ENCODE data around the gene ZNF566.

ZNF566 gene

GRCh38 chr19:36489118-36489919 lies at the start of gene ZNF566:
ZNF566 (minus strand) TSS chr19:36489561; CDS start chr19:36476557, 13,004 bp downstream.
- H3K4me2 ChIP-seq (ENCODE audit: low read length): peak within 1 kb of the TSS; percentile 86
- peaks cover 14% of the 10 kb centered on the region for H3K9me3 ChIP-seq (ENCODE audit: control insufficient read depth, insufficient read depth, low read length)
- peak within 1 kb of the TSS; percentile 99 for H3K4me3 ChIP-seq (ENCODE audit: low read length)
- H3K27ac ChIP-seq (ENCODE audit: low read depth, low read length): peak within 1 kb of the TSS; percentile 74
- no peak for TF ChIP-seq EZH2phosphoT487 (IDR thresholded peaks at IDR 0.05; ENCODE audit: borderline replicate concordance, low read length)
- TF ChIP-seq CTCF (IDR thresholded peaks at IDR 0.05; ENCODE audit: low read depth, low read length, poor library complexity, severe bottlenecking): peak; percentile 0
- no peaks in the 10 kb centered on the region for H3K9me2 ChIP-seq (replicated peaks; ENCODE audit: control insufficient read depth, low read length)
- no peaks in the 10 kb centered on the region for H4K20me1 ChIP-seq (ENCODE audit: control insufficient read depth, insufficient read depth, low read depth, low read length)
- H3K4me1 ChIP-seq (ENCODE audit: control insufficient read depth, low read length): peaks cover 22% of the 10 kb centered on the region
- H3K36me3 ChIP-seq (ENCODE audit: control insufficient read depth, low read length): no peaks in the 10 kb centered on the region; the same call in 1 of the 2 replicates
- no peaks in the 10 kb centered on the region for H3F3A ChIP-seq (ENCODE audit: control insufficient read depth, insufficient read depth)
- H3K79me2 ChIP-seq (ENCODE audit: control insufficient read depth, low read length): peaks cover 5% of the 10 kb centered on the region; the same call in 1 of the 2 replicates
- no peaks in the 10 kb centered on the region for H3K27me3 ChIP-seq (ENCODE audit: control insufficient read depth, low read length)

- peaks cover 19% of the 10 kb centered on the region; the same call in 1 of the 2 replicates for H3K9me3 ChIP-seq (ENCODE audit: control insufficient read depth, insufficient read depth, low read length)
- H3K27me3 ChIP-seq (ENCODE audit: control insufficient read depth, low read length): no peaks in the 10 kb centered on the region
- no peaks in the 10 kb centered on the region for H4K20me1 ChIP-seq (ENCODE audit: control insufficient read depth, insufficient read depth, low read depth, low read length)
- H3K4me2 ChIP-seq (ENCODE audit: low read length): peak overlapping the region; percentile 95
- H3K4me3 ChIP-seq (ENCODE audit: low read length): peak overlapping the region; percentile 96
- H3K27ac ChIP-seq (ENCODE audit: low read depth, low read length): no peak overlapping the region
- H3K4me1 ChIP-seq (ENCODE audit: control insufficient read depth, low read length): peaks cover 18% of the 10 kb centered on the region
- no peaks in the 10 kb centered on the region for H3K9me2 ChIP-seq (replicated peaks; ENCODE audit: control insufficient read depth, low read length)
- H3K36me3 ChIP-seq (ENCODE audit: control insufficient read depth, low read length): peaks cover 9% of the 10 kb centered on the region; the same call in 1 of the 2 replicates
- TF ChIP-seq EZH2phosphoT487 (IDR thresholded peaks at IDR 0.05; ENCODE audit: borderline replicate concordance, low read length) (no peak), CTCF (IDR thresholded peaks at IDR 0.05; ENCODE audit: low read depth, low read length, poor library complexity, severe bottlenecking) (no peak)
- no peaks in the 10 kb centered on the region; the same call in 1 of the 2 replicates for H3K79me2 ChIP-seq (ENCODE audit: control insufficient read depth, low read length)
- H3F3A ChIP-seq (ENCODE audit: control insufficient read depth, insufficient read depth): peaks cover 5% of the 10 kb centered on the region; the same call in 1 of the 2 replicates
These were observed 39.7 kb upstream of the ZNF566 start for GRCh38 chr19:36528921-36529518.

GRCh38 chr19:36528194-36528920 lies 39.0 kb upstream of the ZNF566 start, which contains the start of gene ZNF260:
ZNF260 (minus strand) TSS chr19:36528271; CDS start chr19:36515238, 13,033 bp downstream.
- Histone ChIP-seq H3K9me2 (replicated peaks; ENCODE audit: control insufficient read depth, low read length) (no peaks in the 10 kb centered on the region), H4K20me1 (ENCODE audit: control insufficient read depth, insufficient read depth, low read depth, low read length) (no peaks in the 10 kb centered on the region), H3K27ac (ENCODE audit: low read depth, low read length) (peak within 1 kb of the TSS; percentile 46), H3K4me2 (ENCODE audit: low read length) (peak within 1 kb of the TSS; percentile 95), H3K36me3 (ENCODE audit: control insufficient read depth, low read length) (peaks cover 9% of the 10 kb centered on the region; the same call in 1 of the 2 replicates), H3K9me3 (ENCODE audit: control insufficient read depth, insufficient read depth, low read length) (peaks cover 19% of the 10 kb centered on the region; the same call in 1 of the 2 replicates), H3K27me3 (ENCODE audit: control insufficient read depth, low read length) (no peaks in the 10 kb centered on the region), H3K4me1 (ENCODE audit: control insufficient read depth, low read length) (peaks cover 18% of the 10 kb centered on the region), H3K4me3 (ENCODE audit: low read length) (peak within 1 kb of the TSS; percentile 96), H3K79me2 (ENCODE audit: control insufficient read depth, low read length) (no peaks in the 10 kb centered on the region; the same call in 1 of the 2 replicates), H3F3A (ENCODE audit: control insufficient read depth, insufficient read depth) (peaks cover 5% of the 10 kb centered on the region; the same call in 1 of the 2 replicates)
- TF ChIP-seq CTCF (IDR thresholded peaks at IDR 0.05; ENCODE audit: low read depth, low read length, poor library complexity, severe bottlenecking) (no peak), EZH2phosphoT487 (IDR thresholded peaks at IDR 0.05; ENCODE audit: borderline replicate concordance, low read length) (no peak)
